HUES6 (cell line): ENCODE data around the gene MLLT1.

Source experiments
- H3K27ac ChIP-seq: 2 replicates; pipeline ENCODE4 v1.7.0; 2013; ENCODE audit warnings: low read depth, mild to moderate bottlenecking, low read length, inconsistent platforms
- H3K27me3 ChIP-seq: 2 replicates; pipeline ENCODE4 v1.6.1; 2013; ENCODE audit warnings: low read length; ENCODE audit not compliant: control insufficient read depth, insufficient read depth
- H3K36me3 ChIP-seq: 2 replicates; pipeline ENCODE4 v1.6.1; 2013; ENCODE audit warnings: low read length; ENCODE audit not compliant: control insufficient read depth, insufficient read depth
- H3K4me1 ChIP-seq: 2 replicates; pipeline ENCODE4 v1.6.1; 2013; ENCODE audit warnings: low read length; ENCODE audit not compliant: control insufficient read depth, insufficient read depth
- H3K4me3 ChIP-seq: 2 replicates; pipeline ENCODE4 v1.5.1; 2013; ENCODE audit warnings: low read depth, low read length
- H3K9ac ChIP-seq: one replicate; pipeline ENCODE4 v1.6.1; 2013; ENCODE audit warnings: mild to moderate bottlenecking, low read length
- H3K9me3 ChIP-seq: 2 replicates; pipeline ENCODE4 v1.6.1; 2013; ENCODE audit warnings: low read depth, low read length; ENCODE audit not compliant: control insufficient read depth, insufficient read depth

The MLLT1 gene

GRCh38 chr19:6164906-6165531 is 114.8 kb downstream of the MLLT1 start:
- no peak overlapping the region for H3K27ac ChIP-seq
- no peaks in the 10 kb centered on the region for H3K4me1 ChIP-seq
- H3K27me3 ChIP-seq = no peaks in the 10 kb centered on the region
- H3K4me3 ChIP-seq = no peak overlapping the region
- H3K9me3 ChIP-seq = no peaks in the 10 kb centered on the region; the same call in 1 of the 2 replicates
- H3K36me3 ChIP-seq = no peaks in the 10 kb centered on the region
- H3K9ac ChIP-seq = no peak overlapping the region

- H3K4me1 ChIP-seq = no peaks in the 10 kb centered on the region
- peaks cover 11% of the 10 kb centered on the region; the same call in 1 of the 2 replicates for H3K9me3 ChIP-seq
- no peak overlapping the region for H3K4me3 ChIP-seq
- no peak overlapping the region for H3K9ac ChIP-seq
- H3K27me3 ChIP-seq = no peaks in the 10 kb centered on the region
- H3K27ac ChIP-seq = no peak overlapping the region
- no peaks in the 10 kb centered on the region for H3K36me3 ChIP-seq
These were observed 118.4 kb downstream of the MLLT1 start for GRCh38 chr19:6161271-6161850.
